ENCODE measurements around the gene PILRB.
"Not testable (repeated sequence)": the region's sequence is repeated elsewhere in the genome, so short reads cannot be mapped to it uniquely, and the experiment has no call there.

PILRB gene

DNA sequence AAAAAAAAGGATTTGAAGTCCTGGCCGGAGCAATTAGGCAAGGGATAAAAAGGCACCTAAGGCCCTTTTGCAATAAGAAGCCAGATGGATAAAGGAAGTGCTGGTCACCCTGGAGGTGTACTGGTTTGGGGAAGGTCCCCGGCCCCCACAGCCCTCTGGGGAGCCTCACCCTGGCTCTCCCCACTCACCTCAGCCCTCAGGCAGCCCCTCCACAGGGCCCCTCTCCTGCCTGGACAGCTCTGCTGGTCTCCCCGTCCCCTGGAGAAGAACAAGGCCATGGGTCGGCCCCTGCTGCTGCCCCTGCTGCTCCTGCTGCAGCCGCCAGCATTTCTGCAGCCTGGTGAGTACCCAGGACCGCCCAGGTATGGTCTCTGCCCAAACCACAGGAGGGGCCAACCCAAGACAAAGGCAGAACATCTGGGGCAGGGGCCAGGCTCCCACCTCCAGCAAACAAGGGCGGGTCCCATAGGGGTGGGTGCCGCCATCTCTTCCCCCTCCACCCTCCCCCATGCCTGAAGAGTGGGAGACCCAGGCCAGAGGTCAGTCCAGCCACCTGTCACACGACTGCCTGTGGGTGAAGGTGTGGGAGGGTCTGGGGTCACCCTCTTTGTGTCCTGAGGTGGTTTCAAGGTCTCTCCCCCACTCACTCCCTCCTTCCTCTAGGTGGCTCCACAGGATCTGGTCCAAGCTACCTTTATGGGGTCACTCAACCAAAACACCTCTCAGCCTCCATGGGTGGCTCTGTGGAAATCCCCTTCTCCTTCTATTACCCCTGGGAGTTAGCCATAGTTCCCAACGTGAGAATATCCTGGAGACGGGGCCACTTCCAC is at the start of gene PILRB:
Gene PILRB (plus strand): TSS at position 91 of the 830 bp plus-strand sequence. CDS start 186 bp downstream, at position 277.
- no peak for DNase-seq

DNA sequence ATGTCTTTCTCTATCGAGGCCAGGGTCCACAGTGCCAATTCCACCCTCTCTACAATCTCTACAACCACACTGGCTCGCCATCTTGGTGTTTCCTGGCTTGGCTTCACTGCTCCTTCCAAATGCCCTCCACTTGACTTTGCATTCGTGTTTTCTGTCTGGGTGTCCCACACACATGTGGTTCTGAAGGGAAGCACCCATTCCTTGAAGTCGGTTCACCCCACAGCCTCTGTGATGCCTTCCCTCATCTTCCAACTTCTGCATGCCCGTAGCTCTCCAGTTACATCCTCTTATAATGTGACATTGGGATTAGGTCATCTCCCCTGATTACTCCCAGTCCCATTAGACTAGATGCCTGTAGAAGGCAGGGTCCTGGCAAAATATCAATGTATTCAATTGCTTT is 39.6 kb upstream of the PILRB start:
- not testable (repeated sequence) for DNase-seq

DNA sequence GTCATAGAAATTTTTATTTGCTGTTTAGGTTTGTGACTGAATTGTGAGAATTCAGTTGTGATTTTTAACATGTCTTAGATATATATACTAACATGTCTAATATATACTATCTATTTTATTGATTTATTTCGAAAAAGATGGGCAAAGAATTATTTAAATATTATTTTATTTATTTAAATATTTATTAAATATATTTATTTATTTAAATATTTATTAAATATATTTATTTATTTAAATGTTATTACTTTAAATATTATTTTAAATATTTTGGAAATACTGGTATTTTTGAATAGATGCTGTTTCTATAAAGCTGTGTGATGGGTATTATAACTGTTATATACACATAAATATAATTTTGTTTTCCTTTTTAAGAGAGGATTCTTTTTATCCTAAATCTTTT is 36.3 kb upstream of the PILRB start:
- DNase-seq = not testable (repeated sequence)

DNA sequence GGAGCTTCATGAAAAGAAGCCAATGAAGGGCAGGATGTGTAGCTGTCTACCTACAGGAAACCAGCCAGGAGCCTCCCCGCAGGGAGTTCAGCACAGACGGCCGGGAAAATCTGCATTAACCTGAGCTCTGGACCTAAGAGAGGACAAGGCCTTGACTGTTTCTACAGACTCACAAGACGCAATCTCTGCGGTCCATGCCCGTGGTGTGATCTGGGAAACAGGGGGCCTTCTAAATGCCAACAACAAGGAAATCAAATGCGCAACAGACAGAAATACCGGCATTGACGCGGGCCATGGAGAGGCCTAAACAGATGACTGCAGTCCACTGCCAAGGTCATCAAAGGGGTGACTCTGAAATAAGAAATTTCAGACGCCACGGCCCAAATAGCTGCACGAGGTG is 33.7 kb upstream of the PILRB start:
- DNase-seq = not testable (repeated sequence)

DNA sequence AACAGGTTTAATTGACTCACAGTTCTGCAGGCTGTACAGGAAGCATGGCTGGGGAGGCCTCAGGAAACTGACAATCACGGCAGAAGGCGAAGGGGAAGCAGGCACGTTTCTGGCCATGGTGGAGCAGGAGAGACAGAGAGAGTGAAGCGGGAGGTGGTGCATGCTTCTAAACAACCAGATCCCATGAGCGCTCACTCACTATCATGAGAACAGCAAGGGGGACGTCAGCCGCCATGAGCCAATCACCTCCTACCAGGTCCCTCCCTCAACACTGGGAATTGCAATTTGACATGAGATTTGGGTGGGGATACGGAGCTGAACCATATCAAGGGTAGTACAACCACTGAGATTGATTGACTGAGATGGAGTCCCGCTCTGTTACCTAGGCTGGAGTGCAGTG is 32.2 kb upstream of the PILRB start:
- not testable (repeated sequence) for DNase-seq

DNA sequence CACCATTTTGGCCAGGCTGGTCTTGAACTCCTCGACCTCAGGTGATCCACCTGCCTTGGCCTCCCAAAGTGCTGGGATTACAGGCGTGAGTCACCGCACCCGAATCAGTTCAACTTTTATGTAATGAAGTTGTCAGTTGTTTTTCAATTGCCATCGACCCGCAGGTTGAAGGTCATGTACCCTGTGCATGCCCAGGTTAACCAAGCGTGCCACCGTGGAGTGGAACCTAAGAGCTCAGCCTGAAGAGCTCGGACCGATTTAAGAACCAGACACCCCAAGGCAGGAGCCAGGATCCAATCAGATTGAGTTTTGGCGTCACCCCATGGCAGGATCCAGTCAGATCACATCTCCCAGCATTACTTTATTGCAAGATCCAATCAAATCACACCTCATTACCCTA is 31.0 kb upstream of the PILRB start:
- DNase-seq = not testable (repeated sequence)

DNA sequence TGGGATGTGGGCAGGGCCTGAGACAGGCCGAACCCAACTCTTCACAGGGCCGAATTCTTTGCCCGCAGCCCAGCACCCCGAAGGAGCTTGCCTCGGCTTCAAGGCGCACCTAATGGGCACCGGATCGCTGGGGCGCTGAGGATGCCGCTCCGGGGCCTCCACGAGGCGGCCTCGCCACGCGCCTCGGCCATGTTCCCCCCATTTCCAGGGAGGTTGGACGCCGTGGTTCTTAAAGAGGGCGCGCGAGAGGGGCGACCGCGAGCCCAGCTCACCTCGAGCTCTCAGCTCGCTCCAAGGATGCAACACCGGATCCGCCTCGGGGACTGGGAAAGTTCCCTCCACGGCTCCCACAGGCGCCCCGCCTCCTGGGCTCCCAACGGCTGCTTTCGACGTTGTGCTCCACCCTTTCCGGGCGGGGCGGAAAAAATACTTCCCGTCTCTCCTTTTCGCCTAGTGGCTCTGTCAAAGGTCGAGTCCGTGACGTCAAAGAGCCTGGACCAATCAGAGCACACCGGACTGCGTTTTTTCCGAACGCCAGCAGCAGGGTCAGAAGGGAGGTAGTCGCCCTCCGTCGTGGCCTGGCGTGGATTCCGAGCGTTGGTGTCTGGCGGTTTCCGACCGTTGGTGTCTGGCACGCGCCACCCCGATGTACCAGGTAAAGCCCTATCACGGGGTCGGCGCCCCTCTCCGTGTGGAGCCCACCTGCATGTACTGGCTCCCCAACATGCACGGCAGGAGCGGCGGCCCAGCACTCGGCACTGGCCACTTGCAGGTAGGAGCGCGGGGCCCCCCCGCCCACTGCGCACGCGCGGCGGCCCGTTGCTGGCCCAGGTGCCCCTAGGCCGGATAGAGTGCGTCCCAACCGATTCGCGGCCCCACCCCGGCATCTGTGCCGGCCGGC is 22.1 kb upstream of the PILRB start:
- peak; percentile 66 for DNase-seq

DNA sequence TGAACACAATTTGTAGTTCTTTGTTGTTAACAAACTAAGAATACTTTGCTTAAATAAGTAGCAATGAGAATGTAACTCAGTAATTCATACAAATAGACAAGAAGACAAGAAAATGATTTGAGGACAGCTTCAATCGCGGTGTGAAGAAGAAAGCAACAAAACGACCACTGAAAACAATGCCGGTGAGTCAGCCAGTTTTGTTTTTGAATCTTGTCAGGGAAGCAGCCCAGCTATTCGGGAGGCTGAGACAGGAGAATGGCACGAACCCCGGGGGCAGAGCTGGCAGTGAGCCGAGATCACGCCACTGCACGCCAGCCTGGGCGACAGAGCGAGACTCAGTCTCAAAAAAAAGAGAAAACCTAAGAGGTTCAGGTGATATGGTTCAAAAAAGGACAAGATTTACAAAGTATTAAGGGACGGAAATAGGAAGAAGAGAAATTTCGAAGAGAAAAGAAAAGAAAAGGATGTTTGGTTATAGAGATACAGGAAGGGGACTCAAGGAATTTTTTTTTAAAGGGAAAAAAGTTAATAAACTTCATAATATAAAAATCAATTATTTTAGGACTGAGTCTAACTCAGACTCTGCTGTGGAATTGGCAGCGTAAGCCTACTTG is 19.7 kb upstream of the PILRB start:
- not testable (repeated sequence) for DNase-seq

DNA sequence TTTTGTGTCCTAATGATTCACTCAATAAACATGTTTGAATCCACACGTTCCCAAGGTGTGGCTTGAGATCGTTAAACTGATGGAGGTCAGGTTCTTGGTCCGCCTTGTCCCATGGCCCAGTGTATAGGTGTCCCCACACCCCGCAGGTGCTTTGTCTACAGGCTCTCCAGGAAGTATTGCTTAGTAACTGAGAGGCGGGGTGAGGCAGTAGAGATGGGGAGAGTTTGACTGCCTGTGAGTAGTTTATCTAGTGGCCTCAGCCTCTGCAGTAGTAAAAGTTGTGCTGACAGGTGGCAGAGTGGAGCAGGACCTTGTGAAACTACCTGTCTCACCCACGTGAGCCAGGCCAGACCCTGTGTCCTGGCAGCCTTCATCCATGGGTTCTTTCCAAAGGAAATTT is 16.6 kb upstream of the PILRB start:
- not testable (repeated sequence) for DNase-seq

DNA sequence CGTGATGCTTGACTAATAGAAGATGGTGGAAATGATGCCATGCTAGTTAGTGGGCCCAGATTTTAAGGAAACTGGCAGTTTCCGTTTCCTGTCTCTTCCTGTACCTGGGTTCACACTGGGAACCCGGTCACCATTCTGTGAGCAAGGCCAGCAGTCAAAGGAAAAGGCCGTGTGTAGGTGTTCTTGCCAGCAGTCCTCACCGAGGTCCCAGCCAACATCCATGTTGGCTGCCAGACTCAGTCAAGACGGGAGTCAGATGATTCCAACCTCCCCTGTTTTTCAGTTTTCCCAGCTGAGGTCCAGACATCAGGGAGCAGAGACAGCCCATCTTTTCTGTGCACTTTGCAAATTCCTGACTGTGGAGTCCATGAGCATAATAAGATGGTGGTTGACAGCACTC is 15.2 kb upstream of the PILRB start:
- DNase-seq = no peak

DNA sequence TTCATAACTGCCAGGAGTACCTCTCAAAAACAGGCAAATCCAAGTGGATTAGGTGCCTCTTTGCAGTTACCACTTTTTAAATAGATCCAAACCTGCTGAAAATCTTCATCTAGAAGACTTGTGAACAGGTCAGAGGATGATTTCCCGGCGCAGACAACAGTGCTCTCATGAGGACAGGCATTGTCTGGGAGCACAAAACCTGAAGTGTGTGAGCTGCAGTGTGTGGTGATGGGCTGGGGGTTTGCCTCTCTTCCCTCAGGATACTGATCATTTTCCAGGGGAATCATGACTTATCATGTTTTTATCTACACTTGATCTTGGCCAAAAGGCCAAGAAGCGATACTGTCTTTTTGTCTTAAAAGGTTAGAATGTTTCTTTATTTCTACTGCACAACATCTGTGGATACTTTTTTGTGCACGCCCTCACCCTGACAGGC is 13.8 kb upstream of the PILRB start:
- DNase-seq = not testable (repeated sequence)

DNA sequence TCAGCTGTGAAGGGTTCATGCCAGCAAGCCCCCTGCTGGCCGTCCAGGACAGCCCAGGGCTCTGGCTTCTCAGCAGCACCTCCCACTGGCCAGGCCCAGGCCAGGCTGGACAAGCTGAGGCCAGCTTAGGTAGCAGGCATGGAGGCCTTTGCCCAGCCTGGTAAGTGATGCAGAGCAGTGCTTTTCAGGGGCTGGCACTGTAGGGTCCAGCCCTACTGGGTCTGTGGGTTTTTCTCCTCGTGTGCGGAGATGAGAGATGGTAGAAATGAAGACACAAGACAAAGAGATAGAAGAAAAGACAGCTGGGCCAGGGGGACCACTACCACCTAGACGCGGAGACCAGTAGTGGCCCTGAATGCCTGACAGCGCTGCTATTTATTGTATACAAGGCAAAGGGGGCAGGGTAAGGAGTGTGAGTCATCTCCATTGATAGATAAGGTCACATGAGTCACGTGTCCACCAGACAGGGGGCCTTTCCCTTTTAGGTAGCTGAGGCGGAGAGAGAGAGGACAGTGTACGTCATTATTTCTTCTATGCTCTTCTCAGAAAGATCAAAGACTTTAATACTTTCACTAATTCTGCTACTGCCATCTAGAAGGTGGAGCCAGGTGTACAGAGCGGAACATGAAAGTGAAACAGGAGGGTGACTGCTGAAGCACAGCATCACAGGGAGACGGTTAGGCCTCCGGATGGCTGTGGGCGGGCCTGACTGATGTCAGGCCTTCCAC is 13.2 kb upstream of the PILRB start:
- not testable (repeated sequence) for DNase-seq

DNA sequence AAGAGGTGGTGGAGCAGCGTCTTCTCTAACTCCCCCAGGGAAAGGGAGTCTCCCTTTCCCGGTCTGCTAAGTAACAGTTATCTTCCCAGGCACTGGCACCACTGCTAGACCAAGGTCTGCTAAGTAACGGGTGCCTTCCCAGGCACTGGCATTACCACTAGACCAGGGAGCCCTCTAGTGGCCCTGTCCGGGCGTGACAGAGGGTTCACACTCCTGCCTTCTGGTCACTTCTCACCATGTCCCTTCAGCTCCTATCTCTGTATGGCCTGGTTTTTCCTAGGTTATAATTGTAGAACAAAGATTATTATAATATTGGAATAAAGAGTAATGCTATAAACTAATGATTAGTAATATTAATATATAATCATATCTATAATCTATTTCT is 12.6 kb upstream of the PILRB start:
- not testable (repeated sequence) for DNase-seq

DNA sequence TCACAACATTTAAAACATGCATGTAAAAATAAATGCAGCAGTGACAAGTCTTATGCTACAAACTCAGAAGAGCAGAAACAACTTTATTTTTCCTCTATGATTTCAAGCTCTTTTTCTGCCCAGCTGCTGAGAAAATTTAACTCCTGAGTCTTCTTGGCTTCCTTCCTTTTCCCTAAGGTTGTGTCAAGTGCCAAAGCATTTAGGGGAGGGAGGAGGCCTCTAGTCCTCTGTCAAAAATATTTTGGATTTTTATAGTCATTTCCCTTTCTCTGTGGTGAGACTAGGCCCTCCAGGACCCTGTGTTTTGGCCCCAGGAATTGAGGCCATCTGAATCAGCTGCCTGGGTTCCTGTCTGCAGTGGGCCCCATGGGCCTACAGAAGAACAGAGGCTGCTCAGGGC is 11.0 kb upstream of the PILRB start:
- no peak for DNase-seq

DNA sequence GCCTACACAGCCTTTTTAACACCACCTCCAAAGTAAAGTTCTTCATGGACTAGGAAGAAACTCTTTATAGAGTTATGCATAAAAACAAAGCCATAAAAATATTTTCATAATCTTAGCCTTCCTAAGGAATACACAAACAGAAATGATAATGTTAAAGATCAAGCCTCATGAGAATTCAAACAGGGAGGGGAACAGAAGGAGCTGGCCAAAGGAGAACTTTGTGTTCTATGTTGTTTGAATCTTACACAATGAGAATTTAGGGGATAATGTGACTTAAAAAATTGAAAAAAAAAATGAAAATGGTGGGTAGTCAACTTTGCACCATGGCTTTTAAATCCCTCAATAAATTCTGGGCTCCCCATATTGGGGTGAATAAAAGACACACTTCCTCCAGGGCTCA is 9.1 kb upstream of the PILRB start:
- no peak for DNase-seq

DNA sequence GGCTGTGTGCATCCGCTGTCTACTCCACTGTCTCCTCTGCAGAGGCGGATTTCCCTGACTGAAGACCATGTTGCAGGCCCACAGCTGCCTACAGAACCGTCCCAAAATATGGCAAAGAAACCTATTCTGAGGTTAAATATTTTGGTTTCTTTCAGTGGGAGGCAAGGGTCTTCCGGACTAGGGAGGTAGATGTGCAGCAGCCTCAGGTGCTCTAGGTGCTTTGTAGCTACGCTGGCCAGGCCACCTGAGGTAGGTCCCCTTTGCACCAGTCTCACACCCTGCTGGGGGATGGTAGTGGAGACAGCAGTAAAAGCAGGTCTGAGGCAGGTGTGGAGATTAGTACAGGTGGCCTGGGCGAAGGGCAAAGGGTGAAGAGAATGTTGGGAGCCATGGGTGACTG is 8.2 kb upstream of the PILRB start:
- DNase-seq = no peak

DNA sequence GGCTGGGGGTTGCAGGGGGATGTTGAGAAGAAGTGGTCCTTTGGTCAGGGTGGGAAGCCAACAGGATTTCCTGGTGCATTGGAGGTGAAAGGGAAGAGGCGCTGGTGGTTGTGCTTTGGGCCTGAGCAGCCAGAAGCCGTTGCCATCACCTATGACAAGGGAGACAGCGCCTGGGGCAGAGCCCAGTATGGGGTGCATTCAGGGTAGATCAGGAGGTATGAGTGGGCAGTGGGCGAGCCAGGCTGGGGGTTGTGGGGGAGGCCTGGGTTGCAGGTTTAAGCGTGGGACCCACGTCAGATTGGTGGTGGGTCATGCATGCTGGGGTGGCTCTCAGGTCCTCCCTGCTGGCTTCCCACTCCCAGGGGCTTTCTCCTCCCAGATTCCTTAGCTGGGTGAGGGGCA is 6.3 kb upstream of the PILRB start:
- DNase-seq = no peak

DNA sequence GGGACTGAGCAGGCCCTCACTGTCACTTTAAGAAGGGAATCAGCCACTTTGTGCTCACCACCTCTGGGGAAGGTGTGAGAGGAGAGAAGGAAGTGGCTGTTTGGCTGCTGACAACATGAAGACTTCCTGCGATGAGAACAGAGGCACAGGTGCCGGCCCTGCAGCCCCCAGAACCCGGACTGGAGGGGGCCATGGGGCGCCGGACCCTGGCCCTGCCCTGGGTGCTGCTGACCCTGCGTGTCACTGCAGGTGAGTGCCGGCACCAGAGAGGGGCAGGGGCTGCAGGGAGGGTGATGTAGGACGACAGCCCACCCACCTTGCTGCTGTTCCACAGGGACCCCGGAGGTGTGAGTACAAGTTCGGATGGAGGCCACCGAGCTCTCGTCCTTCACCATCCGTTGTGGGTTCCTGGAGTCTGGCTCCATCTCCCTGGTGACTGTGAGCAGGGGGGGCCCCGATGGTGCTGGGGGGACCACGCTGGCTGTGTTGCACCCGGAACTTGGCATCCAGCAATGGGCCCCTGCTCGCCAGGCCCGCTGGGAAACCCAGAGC is 5.6 kb upstream of the PILRB start:
- not testable (repeated sequence) for DNase-seq

DNA sequence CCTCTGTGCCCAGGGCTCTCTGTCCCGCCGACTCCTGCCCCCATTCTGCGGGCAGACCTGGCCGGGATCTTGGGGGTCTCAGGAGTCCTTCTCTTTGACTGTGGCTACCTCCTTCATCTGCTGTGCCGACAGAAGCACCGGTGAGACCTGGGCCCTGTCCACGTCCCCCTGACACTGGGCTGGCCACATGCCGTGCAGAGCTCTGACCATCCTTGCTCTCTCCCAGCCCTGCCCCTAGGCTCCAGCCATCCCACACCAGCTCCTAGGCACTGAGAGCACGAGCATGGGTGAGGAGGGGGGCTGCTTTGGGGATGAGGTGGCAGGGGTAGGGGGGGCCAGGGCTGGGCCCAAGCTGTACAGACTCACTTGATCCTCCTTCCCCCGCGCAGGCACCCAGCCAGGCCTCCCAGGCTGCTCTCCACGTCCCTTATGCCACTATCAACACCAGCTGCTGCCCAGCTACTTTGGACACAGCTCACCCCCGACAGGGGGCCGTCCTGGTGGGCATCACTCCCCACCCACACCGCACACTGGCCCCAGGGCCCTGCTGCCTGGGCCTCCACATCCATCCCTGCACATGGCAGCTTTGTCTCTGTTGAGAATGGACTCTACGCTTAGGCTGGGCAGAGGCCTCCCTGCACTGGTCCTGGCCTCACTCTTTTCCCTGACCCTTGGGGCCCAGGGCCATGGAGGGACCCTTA is 4.8 kb upstream of the PILRB start:
- DNase-seq = no peak

DNA sequence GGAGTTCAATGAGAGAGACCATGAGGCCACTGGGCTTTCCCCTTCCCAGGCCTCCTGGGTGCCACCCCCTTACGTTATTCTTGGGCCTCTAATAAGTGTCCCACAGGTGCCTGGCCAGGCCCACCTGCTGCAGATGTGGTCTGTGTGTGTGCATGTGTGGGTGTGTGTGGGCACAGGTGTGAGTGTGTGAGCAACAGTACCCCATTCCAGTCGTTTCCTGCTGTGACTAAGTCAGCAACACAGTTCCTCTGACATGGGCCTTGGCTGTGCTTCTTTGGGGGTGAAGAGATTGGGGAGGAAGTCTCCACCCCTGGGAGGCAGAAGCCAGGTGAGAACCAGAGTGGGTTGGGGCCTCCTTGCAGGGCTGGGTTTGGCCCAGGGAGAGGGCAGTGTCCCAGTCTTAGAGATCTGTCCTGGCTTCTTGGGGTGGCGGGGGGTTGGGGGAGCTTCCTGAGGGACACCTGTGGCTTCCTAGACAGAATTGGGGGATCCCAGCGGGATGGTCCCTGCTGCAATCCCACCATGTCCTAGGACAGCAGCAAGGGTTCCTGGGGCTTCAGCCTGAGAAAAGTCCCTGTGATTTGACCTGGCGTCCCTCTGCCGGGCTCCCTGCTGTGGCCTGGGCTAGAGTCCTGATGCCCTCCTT is 4.1 kb upstream of the PILRB start:
- DNase-seq = no peak

DNA sequence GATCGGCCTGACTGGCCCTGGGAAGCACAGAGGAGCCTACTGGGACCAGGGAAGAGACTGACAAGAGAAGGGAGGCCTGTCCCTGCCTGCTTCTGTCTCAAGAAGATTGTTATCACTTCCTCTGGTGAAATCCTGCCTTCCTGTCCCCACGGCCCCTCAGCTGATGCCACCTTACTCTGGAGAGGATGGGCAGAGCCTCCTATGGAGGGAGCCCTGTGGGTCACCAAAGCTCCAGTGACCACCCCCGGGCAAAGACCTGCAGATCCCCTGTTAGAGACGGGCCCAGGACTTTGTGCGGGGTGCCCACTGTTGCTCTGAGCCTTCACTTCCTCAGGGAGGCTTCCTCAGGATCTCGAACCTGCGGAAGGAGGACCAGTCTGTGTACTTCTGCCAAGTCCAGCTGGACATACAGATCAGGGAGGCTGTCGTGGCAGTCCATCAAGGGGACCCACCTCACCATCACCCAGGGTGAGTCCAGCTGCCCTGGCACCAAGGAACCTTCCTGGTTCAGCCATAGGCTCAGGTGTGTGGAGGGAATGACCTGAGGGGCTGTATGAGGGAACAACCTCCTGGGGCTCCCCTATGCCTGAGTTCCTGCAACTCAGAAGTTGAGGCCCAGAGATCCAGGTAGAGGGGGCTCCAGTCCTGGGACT is 1.4 kb upstream of the PILRB start:
- no peak for DNase-seq
